AG10803 (cell line): ENCODE results near the gene L3MBTL4.
"Not testable (repeated sequence)": the region's sequence is repeated elsewhere in the genome, so short reads cannot be mapped to it uniquely, and the experiment has no call there.

Experiments used
- DNase-seq: peaks from one replicate; pipeline ENCODE4 v3.0.0; 2010; ENCODE audit warnings: low read depth
- H3K4me3 ChIP-seq: 2 replicates; pipeline ENCODE4 v1.5.1; 2011; ENCODE audit warnings: mild to moderate bottlenecking, low read length, control low read depth
- CTCF ChIP-seq: conservative IDR thresholded peaks from 2 replicates; pipeline ENCODE4 v1.5.1; 2011; ENCODE audit warnings: mild to moderate bottlenecking, low read length, control low read depth, inconsistent platforms

Gene L3MBTL4

GRCh38 chr18:6096730-6097129 lies 318.0 kb downstream of the L3MBTL4 start:
- TF ChIP-seq CTCF, result no peak
- no peak overlapping the region for H3K4me3 ChIP-seq

GRCh38 chr18:6088432-6088831 lies 326.3 kb downstream of the L3MBTL4 start:
- DNase-seq, result no peak
- H3K4me3 ChIP-seq, result no peak overlapping the region
- TF ChIP-seq CTCF, result no peak

More at GRCh38 chr18:6096730-6097129, 318.0 kb downstream of the L3MBTL4 start:
- no peak for DNase-seq

- H3K4me3 ChIP-seq, result no peak overlapping the region
- TF ChIP-seq CTCF, result no peak
- DNase-seq, result no peak
These were observed 328.0 kb downstream of the L3MBTL4 start for GRCh38 chr18:6086731-6087130.

- DNase-seq, result no peak
- TF ChIP-seq CTCF, result no peak
- H3K4me3 ChIP-seq, result no peak overlapping the region
These were observed 335.3 kb downstream of the L3MBTL4 start for GRCh38 chr18:6079406-6079805.

- no peak for TF ChIP-seq CTCF
- no peak for DNase-seq
- H3K4me3 ChIP-seq, result no peak overlapping the region
These were observed 335.8 kb downstream of the L3MBTL4 start for GRCh38 chr18:6078877-6079276.

- not testable (repeated sequence) for DNase-seq, H3K4me3 ChIP-seq
These were observed 342.3 kb downstream of the L3MBTL4 start for GRCh38 chr18:6072423-6072822.

- no peak overlapping the region for H3K4me3 ChIP-seq
- no peak for TF ChIP-seq CTCF
- DNase-seq, result no peak
These were observed 345.2 kb downstream of the L3MBTL4 start for GRCh38 chr18:6069539-6069938.

GRCh38 chr18:6069103-6069502 lies 345.6 kb downstream of the L3MBTL4 start:
- no peak for DNase-seq
- TF ChIP-seq CTCF, result no peak
- no peak overlapping the region for H3K4me3 ChIP-seq
